ENCODE measurements around the gene ST3GAL2. TPM values are rescaled to one million over a fixed set of nuclear protein-coding genes. Genes with fewer than 3 reads are reported as not detected.

The ST3GAL2 gene, protein sequence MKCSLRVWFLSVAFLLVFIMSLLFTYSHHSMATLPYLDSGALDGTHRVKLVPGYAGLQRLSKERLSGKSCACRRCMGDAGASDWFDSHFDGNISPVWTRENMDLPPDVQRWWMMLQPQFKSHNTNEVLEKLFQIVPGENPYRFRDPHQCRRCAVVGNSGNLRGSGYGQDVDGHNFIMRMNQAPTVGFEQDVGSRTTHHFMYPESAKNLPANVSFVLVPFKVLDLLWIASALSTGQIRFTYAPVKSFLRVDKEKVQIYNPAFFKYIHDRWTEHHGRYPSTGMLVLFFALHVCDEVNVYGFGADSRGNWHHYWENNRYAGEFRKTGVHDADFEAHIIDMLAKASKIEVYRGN
- 36.6 TPM for total RNA-seq

DNA sequence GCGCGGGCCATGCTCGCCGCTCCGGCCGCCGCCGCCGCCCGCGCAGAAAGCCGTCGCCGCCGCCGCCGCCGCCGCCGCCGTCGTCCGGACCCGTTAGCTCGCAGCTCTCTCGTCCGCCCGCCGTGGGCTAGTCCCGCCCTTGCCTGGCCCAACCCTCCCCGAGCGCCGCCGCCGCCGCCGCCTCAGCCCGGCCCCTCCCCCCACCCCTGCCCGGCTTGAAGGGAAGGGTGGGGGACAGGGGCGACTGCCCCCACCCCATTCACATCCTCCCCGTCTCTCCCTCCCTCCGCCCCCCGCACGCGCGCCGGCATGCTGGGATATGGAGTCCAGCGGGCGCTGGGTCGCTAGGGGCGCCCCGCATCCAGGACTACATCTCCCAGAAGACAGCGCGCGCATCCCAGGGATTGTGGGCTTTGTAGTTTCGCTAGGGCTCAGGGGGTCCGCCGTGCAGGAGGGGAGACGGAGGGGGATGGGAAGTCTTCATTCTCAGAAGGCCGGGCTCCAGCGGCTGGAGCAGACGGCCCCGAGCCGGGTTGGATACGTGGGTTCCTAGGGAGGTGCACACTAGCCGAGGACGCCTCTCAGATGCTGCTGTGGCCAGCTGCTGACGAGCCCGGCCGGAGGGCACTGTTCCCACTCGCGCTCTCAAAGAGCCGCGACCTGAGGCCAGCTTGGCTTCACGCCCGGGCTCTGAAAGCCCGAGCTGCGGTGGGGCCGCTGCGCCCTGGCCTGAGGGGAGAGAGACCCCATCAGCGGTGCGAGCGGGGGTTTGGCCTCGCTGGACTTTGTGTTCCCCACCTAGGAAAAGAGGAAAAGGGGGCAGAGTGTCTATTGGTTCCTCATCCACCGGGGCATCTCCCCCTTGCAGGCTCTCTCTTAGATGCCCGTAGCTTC is at the start of gene ST3GAL2:
Gene ST3GAL2, minus strand, starts transcription at position 132 of the 894 bp plus-strand sequence. CDS start 40,570 bp downstream, outside the sequence.

DNA sequence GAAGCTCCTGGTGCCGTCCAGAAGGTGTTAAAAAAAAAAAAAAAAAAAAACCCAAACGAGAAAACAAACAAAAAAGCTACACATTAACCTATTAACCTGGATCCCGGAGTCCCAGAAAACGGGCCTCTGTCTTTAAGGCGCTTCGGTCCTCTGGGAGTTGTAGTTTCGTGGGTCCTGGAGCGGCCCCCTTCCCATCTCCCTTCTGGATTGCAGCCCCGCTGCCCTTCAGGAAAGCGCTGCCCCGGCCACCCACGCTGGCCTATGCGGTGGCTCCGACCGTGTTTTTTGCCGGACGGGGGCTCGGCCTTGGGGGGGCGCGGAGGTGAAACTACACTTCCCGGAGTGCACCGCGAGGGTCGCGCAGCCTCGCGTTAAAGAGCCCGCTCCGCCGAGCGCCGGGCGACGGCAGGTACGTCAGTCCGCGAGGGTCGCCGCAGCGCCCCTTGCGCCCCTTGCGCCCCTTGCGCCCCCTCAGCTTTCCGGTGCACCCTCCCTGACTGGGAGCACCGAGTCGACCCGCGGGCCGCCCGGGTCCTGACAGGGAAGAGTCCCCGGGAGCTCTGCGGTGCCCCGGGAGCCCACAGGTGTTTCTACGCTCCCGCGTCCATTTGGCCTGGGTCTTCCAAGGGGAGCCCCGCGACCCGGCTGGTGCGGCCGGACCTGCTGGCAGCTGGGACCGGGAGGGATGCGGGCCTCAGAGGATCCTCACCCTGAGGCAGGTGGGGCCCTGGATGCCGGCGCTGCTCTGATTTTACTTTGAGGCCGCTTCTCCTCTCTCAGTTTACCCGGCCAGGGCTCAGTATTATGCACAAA is 15.5 kb upstream of the ST3GAL2 start, which contains the start of gene FCSK:
Gene FCSK, plus strand, starts transcription at position 374 of the 813 bp plus-strand sequence. CDS start 8,596 bp downstream, outside the sequence.

Small RNA genes lying within 50 kb of the gene (small RNA-seq; reads per million reads assigned to genes)
- 0.09 reads per million for gene RNU6-23P (ENCODE audit: low replicate concordance)
- gene RPS27P26 (ENCODE audit: low replicate concordance), result not detected

Other genes with a start within 250 kb of the ST3GAL2 start
- 53.2 TPM for gene EXOSC6, start 187.2 kb downstream of the ST3GAL2 start, total RNA-seq
- 76.4 TPM for gene AARS1, start 149.6 kb downstream of the ST3GAL2 start, total RNA-seq
- gene DDX19B, start 139.9 kb downstream of the ST3GAL2 start, total RNA-seq, result 32.9 TPM
- gene DDX19A, start 92.2 kb downstream of the ST3GAL2 start, total RNA-seq, result 50.1 TPM
- gene FCSK, start 15.5 kb upstream of the ST3GAL2 start, total RNA-seq, result 13.5 TPM
- gene COG4, start 84.5 kb upstream of the ST3GAL2 start, total RNA-seq, result 47.6 TPM
- 152 TPM for gene SF3B3, start 84.7 kb upstream of the ST3GAL2 start, total RNA-seq
- 2.8 TPM for gene IL34, start 207.5 kb upstream of the ST3GAL2 start, total RNA-seq
- gene MTSS2, start 247.0 kb upstream of the ST3GAL2 start, total RNA-seq, result 55.1 TPM

All from parietal lobe (tissue), 2 donors.